GM10266 (cell line): Measurements from ENCODE around the gene APCS.

Source experiments
- DNase-seq: peaks from one replicate; pipeline ENCODE4 v3.0.0; 2012; ENCODE audit errors: extremely low spot score
- TF ChIP-seq, protein P1 (sequence below): IDR thresholded peaks from 2 replicates; pipeline ENCODE4 v1.5.1; 2012; ENCODE audit warnings: mild to moderate bottlenecking, low read depth; ENCODE audit not compliant: control insufficient read depth, insufficient read depth; ENCODE audit errors: missing control alignments

APCS gene

DNA sequence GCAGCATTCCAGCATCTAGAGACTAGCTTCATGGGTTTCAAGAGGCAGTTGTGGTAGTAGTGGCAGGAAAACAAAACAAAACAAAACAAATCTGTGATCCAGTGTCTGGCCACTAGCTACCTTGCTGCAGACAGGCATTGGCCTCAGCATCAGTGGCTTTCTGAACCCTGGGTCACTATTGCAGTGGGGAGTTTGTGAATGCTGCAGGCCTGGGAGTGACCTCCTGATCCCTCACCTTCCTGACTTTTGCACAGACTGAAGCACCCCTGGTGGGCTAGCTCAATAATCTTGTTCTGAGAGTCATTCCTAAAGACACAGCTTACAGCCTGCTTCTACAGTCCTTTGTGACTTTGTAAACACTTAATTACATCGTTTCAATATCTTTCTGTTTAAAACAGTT, 24.9 kb upstream of the APCS start:
- TF ChIP-seq, protein P1, sequence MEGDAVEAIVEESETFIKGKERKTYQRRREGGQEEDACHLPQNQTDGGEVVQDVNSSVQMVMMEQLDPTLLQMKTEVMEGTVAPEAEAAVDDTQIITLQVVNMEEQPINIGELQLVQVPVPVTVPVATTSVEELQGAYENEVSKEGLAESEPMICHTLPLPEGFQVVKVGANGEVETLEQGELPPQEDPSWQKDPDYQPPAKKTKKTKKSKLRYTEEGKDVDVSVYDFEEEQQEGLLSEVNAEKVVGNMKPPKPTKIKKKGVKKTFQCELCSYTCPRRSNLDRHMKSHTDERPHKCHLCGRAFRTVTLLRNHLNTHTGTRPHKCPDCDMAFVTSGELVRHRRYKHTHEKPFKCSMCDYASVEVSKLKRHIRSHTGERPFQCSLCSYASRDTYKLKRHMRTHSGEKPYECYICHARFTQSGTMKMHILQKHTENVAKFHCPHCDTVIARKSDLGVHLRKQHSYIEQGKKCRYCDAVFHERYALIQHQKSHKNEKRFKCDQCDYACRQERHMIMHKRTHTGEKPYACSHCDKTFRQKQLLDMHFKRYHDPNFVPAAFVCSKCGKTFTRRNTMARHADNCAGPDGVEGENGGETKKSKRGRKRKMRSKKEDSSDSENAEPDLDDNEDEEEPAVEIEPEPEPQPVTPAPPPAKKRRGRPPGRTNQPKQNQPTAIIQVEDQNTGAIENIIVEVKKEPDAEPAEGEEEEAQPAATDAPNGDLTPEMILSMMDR = no peak
- no peak for DNase-seq

DNA sequence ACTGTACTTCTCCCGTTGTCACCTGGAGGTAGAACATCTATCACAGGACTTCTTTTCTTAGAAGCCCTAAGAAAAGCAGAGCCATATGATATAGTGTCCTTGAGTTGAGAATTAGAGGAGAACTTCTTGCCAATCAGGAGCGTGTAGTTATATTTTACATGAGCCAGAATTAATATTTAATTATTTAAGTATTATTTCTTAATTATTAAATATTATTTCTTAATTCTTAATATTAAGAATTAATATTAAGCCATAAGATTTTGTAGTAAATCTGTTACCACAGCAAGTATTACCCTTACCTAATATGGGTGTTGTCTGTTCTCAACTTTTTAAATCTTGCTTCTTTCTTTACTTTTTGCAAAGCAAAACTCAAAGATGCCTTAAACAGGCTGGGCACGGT, 10.2 kb upstream of the APCS start:
- no peak for DNase-seq
- TF ChIP-seq, protein P1 = no peak

DNA sequence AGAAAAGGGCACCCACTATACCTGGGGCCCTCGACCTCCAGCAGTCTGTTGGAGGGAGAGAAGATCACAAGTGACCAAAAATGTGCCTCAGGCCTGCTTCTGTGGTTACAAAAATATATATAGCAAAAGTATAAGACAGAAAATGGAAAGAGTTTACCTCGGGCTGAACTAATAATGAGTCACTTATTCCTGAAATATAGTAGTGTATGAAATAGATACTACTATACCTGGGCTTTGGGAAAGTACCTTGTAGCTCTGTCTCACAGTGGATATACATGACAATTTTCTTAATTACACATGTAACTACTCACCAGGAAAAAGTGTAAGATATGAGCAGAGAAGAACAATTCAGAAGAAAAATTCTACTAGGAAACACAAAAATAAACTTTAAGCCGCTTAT, 7.3 kb upstream of the APCS start:
- TF ChIP-seq, protein P1 = no peak
- DNase-seq = peak; percentile 15

DNA sequence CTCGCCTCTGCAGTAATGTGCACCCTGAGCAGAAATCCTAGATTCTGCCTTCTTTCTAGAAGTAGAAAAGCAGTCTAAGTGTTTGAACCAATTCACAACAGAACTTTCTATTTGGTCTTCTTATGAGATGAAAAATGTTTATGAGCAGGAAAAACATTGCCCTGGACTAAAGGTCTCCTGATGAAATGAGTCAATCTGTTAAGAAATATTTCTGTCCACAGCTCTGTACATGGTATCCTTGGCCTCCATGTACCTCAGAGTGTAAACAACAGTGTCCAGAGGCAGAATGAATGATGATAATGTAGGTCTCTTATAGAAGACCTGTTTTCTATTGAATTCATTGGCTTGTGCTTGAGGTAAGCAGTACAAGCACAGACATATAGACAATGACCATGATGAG, 6.2 kb upstream of the APCS start:
- TF ChIP-seq, protein P1 = no peak
- no peak for DNase-seq

DNA sequence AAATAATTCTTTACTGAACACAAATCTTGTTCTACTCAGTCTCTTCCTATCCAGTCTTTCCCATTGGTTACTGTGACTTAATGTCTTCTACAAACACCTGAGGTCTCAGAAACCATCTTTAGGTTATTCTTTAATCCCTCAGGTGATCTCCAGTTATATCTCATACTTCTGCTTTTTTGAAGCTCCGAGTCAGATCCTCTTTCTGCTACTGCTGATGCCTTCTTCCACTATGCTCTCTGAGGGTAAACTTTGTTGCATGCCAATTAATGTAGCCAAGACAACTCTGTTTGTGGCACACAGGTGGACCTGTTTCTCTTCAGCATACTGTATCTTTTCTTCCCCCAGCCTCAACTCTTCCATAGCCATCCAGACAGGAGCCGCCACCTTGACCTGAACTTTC, 3.1 kb upstream of the APCS start:
- no peak for DNase-seq
- TF ChIP-seq, protein P1 = no peak

DNA sequence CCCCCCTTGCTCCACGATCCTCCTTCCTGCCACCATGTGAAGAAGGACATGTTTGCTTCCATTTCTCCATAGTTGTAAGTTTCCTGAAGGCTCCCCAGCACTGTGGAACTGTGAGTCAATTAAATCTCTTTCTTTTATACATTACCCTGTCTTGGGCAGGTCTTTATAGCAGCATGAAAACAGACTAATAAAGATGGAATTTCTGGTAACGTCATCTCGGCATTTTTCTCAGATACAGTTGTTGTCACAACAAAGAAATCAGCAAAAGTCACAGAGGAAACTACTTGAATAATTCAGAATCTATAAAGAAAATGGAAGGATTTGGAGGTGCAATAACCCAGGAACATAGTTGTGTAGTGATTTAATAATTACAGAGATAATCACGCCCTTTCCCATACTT, 4.4 kb downstream of the APCS start:
- DNase-seq = no peak
- TF ChIP-seq, protein P1 = no peak

DNA sequence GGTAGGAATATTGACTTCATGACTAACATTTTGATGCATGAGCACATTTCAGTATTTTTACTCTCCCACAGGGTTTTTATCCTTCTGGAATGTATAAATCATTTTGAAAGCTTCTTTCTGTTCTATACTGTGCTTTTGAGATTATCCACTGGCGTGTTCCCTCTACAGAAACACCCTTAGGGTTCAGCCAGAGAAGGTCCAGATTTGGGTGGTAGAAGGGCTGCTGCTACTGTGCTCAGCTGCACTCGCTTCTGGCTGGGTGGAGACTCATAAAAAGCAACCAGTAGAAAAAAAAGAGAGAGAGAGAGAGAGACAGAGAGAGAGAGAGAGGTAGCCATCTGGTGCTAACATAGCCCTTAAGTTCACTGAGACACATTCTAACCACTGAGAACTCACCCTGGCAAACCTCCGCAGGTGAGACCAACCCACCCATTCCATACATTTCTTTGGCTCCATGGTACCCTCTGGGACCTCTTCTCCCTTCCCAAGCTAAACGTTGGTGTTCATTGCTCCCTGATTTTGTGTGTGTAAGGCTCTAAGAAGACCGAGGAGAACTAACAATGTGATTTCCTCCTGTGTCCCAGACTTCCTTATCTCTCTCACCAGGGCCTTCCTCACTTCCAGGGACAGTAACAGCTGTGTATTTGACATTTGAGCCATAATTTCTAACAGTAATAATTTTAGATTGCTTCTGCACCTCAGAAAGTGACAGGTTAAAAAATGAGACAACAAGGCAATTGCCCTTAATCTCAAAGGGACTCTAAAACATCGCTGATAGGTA, 7.2 kb downstream of the APCS start:
- TF ChIP-seq, protein P1 = no peak
- DNase-seq = no peak
